Osteoblast (primary cell): ENCODE data around the gene PNPLA2. TPM values are rescaled to one million over a fixed set of nuclear protein-coding genes. Genes with fewer than 3 reads are reported as not detected.

Experiments
- DNase-seq: peaks from one replicate; pipeline ENCODE4 v3.0.0; 2011; ENCODE audit warnings: low spot score, mixed read lengths; ENCODE audit not compliant: insufficient read length; ENCODE audit errors: missing footprints
- H2AFZ ChIP-seq: 2 replicates; pipeline ENCODE4 v1.6.0; 2011; ENCODE audit warnings: mild to moderate bottlenecking, low read length
- H3K27ac ChIP-seq: 2 replicates; pipeline ENCODE4 v1.5.1; 2011; ENCODE audit warnings: mild to moderate bottlenecking, low read depth, low read length, moderate library complexity
- H3K27me3 ChIP-seq: 2 replicates; pipeline ENCODE4 v1.6.0; 2012; ENCODE audit warnings: mild to moderate bottlenecking, control low read depth, inconsistent platforms, low read length, moderate library complexity; ENCODE audit not compliant: insufficient read depth
- H3K36me3 ChIP-seq: 2 replicates; pipeline ENCODE4 v1.5.1; 2011; ENCODE audit warnings: mild to moderate bottlenecking, low read length, control low read depth, moderate library complexity; ENCODE audit not compliant: insufficient read depth
- H3K4me1 ChIP-seq: 2 replicates; pipeline ENCODE4 v1.5.1; 2011; ENCODE audit warnings: mild to moderate bottlenecking, low read length, control low read depth, moderate library complexity; ENCODE audit not compliant: insufficient read depth
- H3K4me2 ChIP-seq: 2 replicates; pipeline ENCODE4 v1.6.0; 2011; ENCODE audit warnings: mild to moderate bottlenecking, low read length; ENCODE audit not compliant: insufficient read depth
- H3K4me3 ChIP-seq: fragments of 200-600 bp; sonication (generic); 3 replicates; pipeline ENCODE4 v1.5.1; 2012; ENCODE audit warnings: mild to moderate bottlenecking, low read length, inconsistent platforms; ENCODE audit not compliant: insufficient read depth
- H3K79me2 ChIP-seq: 2 replicates; pipeline ENCODE4 v1.6.0; 2012; ENCODE audit warnings: mild to moderate bottlenecking, low read length, control low read depth, inconsistent platforms; ENCODE audit not compliant: insufficient read depth
- H3K9me3 ChIP-seq: 2 replicates; pipeline ENCODE4 v1.5.1; 2011; ENCODE audit warnings: low read depth, low read length, control low read depth
- H4K20me1 ChIP-seq: 2 replicates; pipeline ENCODE4 v1.6.0; 2012; ENCODE audit warnings: mild to moderate bottlenecking, low read length, control low read depth; ENCODE audit not compliant: insufficient read depth
- CTCF ChIP-seq: IDR thresholded peaks from 2 replicates; pipeline ENCODE4 v1.5.1; 2011; ENCODE audit warnings: mild to moderate bottlenecking, low read depth, low read length, moderate library complexity; ENCODE audit errors: extremely low read depth
- total RNA-seq: library from RNA; depleted of rRNA; stranded (reverse); fragments of >200 nt; gene quantifications from 2 replicates; pipeline ENCODE4 v1.2.3, GENCODE V29; 2012

Gene PNPLA2
- total RNA-seq, 1 donor, result 32.6 TPM

DNA sequence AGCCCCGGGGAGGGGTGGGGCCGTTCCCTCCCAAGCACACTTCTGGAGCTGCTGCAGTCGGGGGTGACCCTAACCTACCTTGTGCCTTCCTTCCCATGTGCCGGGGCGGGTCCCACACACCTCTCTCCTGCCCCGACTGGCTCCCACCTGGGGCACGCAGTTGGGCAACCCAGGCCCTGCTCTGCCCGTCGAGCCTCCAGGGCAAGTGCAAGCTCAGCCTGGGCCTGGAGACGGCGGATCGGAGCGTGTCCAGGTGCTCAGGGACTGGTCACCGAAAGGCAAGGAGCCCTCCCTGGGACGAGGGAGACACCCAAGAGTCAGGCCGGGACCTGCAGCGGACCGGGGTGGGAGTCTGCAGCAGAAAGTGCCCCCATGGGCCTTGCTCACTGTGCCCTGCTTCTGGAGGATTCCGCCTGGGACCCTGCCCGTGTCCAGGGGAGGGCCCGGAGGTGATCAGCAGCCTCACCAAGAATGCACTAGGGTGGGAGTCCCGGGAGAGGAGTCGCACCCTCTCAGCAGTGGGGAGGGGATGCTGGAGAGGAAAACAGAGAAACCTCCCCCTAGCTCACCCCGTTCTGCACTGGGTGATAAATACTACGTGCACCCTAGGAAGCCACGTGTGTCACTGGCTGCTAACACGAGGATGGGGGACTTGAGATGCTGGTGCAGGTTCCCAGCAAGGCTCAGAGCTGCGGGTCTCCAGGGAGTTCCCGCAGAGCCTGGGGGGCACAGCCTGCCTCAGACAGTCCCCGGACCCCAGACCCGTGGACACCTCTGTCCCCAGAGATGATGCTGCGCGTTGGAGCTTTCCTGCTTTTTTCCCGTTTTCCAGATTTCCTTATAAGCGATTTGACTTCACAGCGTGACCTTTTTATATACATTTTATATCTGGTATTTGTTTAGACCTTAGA is 36.2 kb upstream of the PNPLA2 start:
- Histone ChIP-seq H3K9me3 (no peaks in the 10 kb centered on the region), H3K4me1 (peaks cover 10% of the 10 kb centered on the region), H3K4me2 (no peak overlapping the region), H4K20me1 (peaks cover 18% of the 10 kb centered on the region), H3K4me3 (no peak overlapping the region), H3K27me3 (no peaks in the 10 kb centered on the region), H3K27ac (no peak overlapping the region), H3K79me2 (peaks cover 35% of the 10 kb centered on the region), H2AFZ (no peak overlapping the region), H3K36me3 (peaks cover 10% of the 10 kb centered on the region)
- no peak for TF ChIP-seq CTCF
- no peak for DNase-seq

DNA sequence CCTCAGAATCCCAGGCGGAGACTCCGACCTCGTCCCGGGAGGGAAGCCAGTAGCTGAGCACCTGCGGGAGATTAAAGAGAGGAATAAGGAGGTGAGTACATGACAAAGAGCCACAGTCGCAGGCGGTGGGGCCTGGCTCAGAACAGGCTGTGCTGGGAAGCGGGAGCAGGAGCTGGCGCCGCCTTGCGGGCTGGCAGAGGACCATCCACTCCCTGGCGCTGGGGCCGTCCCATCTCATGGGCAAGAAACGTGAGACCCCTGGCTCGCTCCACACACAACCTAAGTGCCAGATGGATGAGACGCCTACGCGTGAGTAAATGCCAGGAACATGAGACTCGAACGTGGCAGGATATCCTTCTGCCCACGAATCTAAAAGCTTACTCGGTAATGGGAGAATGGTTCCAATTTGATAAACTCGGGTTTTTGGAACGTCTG is 35.1 kb upstream of the PNPLA2 start:
- Histone ChIP-seq H2AFZ (no peak overlapping the region), H3K4me2 (peak overlapping the region; percentile 67), H3K9me3 (no peaks in the 10 kb centered on the region), H3K27ac (peak overlapping the region; percentile 47), H3K79me2 (peaks cover 24% of the 10 kb centered on the region), H3K4me3 (peak overlapping the region; percentile 8), H3K4me1 (peaks cover 6% of the 10 kb centered on the region), H3K36me3 (peaks cover 10% of the 10 kb centered on the region), H3K27me3 (no peaks in the 10 kb centered on the region), H4K20me1 (peaks cover 15% of the 10 kb centered on the region)
- TF ChIP-seq CTCF, result peak; percentile 70
- DNase-seq, result peak; percentile 99

DNA sequence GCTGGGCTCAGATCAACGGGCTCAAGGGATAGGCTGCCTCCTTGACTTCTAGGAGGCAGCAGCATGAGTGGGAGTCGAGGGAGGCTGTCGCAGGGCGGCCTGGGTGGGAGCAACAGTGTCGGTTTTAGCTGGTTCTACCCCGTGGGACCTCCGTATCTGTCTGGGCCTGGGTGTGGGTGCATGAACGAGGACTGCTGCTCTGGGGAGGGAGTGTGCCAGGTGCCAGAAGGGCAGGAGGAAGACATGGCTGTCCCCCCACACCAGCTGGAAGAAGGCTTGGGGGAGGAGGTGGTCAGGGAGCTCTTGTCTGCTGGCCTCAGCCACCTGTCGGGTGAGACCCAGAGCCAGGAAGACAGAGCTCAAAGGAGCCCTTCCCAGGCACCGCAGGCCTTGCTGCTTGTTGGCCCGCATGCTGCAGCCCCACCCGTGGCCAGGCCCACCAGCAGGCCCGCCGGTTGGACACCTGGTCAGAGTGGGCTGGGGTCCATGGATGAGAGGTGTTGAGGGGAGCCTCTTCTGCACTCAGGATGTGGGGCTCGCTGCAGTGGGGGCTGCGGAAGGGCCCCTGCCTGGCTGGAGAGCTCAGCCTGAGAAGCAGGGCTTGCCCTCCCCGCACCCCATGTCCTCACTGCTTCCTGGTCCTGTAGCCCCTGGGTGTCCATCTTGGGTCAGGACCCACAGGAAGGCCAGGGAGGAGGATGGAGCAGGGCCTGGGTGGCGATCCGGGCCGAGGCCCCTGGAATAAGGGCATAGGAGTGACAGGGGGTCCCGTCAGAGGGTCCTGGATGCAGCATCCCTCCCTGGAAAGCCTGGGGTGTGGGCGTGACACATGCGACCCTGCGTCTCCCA is 32.3 kb upstream of the PNPLA2 start:
- TF ChIP-seq CTCF, result no peak
- no peaks in the 10 kb centered on the region for H3K9me3 ChIP-seq
- H3K27me3 ChIP-seq, result peaks cover 5% of the 10 kb centered on the region
- H3K79me2 ChIP-seq, result peaks cover 3% of the 10 kb centered on the region
- H3K27ac ChIP-seq, result no peak overlapping the region
- H3K4me1 ChIP-seq, result peaks cover 6% of the 10 kb centered on the region
- DNase-seq, result no peak
- no peak overlapping the region for H3K4me3 ChIP-seq
- peaks cover 11% of the 10 kb centered on the region for H4K20me1 ChIP-seq
- H3K4me2 ChIP-seq, result no peak overlapping the region
- H3K36me3 ChIP-seq, result no peaks in the 10 kb centered on the region
- no peak overlapping the region for H2AFZ ChIP-seq
